Placental epithelial cell (primary cell): ENCODE data around the gene HABP2. TPM values are rescaled to one million over a fixed set of nuclear protein-coding genes. Genes with fewer than 3 reads are reported as not detected.

ENCODE experiments used
- total RNA-seq: library from RNA; depleted of rRNA; stranded (reverse); fragments of >200 nt; gene quantifications from 2 replicates; pipeline ENCODE4 v1.2.3, GENCODE V29; 2012

Gene HABP2
- total RNA-seq = not detected in 2 replicates

DNA sequence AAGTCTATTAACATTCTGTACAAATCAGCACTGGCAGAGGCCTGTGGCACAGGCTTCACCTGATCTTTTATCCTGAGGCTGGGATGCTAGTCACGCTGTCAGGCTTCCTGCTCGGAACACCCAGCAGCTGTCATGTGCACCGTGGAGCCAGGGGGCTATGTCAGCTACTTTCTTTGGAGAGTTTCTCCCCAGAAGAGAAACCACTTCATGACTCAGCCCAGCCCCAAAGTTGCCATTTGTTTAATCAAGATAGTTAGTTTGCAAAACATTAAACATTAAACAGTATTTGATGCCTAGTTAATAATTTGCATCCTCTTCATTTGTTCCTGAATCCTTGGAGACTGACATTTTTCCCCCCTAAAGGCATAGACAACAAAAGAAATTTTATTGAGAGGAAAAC is at the start of gene HABP2:
TSS of gene HABP2 (plus strand) at position 353 of the 400 bp plus-strand sequence. CDS start 69 bp downstream, outside the sequence.

Other genes starting within 250 kb of the HABP2 start
- not detected in 2 replicates for gene NRAP, start 111.0 kb downstream of the HABP2 start, total RNA-seq
- gene CASP7, start 126.9 kb downstream of the HABP2 start, total RNA-seq = 16.4 and 20.0 TPM in 2 replicates
- not detected in 2 replicates for gene PLEKHS1, start 198.6 kb downstream of the HABP2 start, total RNA-seq